Stimulated activated naive CD8-positive, alpha-beta T cell treated with anti-CD3 and anti-CD28 coated beads, Interleukin-15, Interleukin-2, amounts not matched to agents 100 ng/mL and 50 ng/mL, for 24 hours (primary cell): ENCODE data around the gene TRIM52.

Source experiments
- H3K27ac Mint-ChIP-seq: one replicate; pipeline ENCODE4 v1.8.0; 2021; ENCODE audit warnings: mild to moderate bottlenecking, mixed read lengths
- H3K27me3 Mint-ChIP-seq: one replicate; pipeline ENCODE4 v1.8.0; 2021; ENCODE audit warnings: mixed read lengths
- H3K36me3 Mint-ChIP-seq: one replicate; pipeline ENCODE4 v1.8.0; 2021; ENCODE audit warnings: low read depth, mixed read lengths
- H3K4me1 Mint-ChIP-seq: one replicate; pipeline ENCODE4 v1.8.0; 2021; ENCODE audit warnings: low read depth, mixed read lengths
- H3K4me3 Mint-ChIP-seq: one replicate; pipeline ENCODE4 v1.8.0; 2021; ENCODE audit warnings: mild to moderate bottlenecking, mixed read lengths
- H3K9me3 Mint-ChIP-seq: one replicate; pipeline ENCODE4 v1.8.0; 2021; ENCODE audit warnings: mixed read lengths

Gene TRIM52

GRCh38 chr5:181243018-181243563, 17.9 kb downstream of the TRIM52 start:
- Mint-ChIP-seq H3K4me3 (peak overlapping the region; percentile 98), H3K36me3 (peaks cover 65% of the 10 kb centered on the region), H3K27ac (peak overlapping the region; percentile 100), H3K9me3 (no peaks in the 10 kb centered on the region), H3K27me3 (no peaks in the 10 kb centered on the region), H3K4me1 (peaks cover 80% of the 10 kb centered on the region)

GRCh38 chr5:181242031-181242451, 18.9 kb downstream of the TRIM52 start:
- no peaks in the 10 kb centered on the region for H3K27me3 Mint-ChIP-seq
- H3K36me3 Mint-ChIP-seq: peaks cover 70% of the 10 kb centered on the region
- H3K4me1 Mint-ChIP-seq: peaks cover 80% of the 10 kb centered on the region
- H3K4me3 Mint-ChIP-seq: peak overlapping the region; percentile 98
- no peaks in the 10 kb centered on the region for H3K9me3 Mint-ChIP-seq
- H3K27ac Mint-ChIP-seq: peak overlapping the region; percentile 100

GRCh38 chr5:181241393-181241975, 19.5 kb downstream of the TRIM52 start:
- peaks cover 76% of the 10 kb centered on the region for H3K36me3 Mint-ChIP-seq
- H3K27me3 Mint-ChIP-seq: no peaks in the 10 kb centered on the region
- no peaks in the 10 kb centered on the region for H3K9me3 Mint-ChIP-seq
- peak overlapping the region; percentile 100 for H3K27ac Mint-ChIP-seq
- peaks cover 85% of the 10 kb centered on the region for H3K4me1 Mint-ChIP-seq
- peak overlapping the region; percentile 98 for H3K4me3 Mint-ChIP-seq

GRCh38 chr5:181239062-181239663, 21.8 kb downstream of the TRIM52 start:
- Mint-ChIP-seq H3K4me1 (peaks cover 68% of the 10 kb centered on the region), H3K27ac (peak overlapping the region; percentile 89), H3K9me3 (no peaks in the 10 kb centered on the region), H3K27me3 (no peaks in the 10 kb centered on the region), H3K36me3 (peaks cover 95% of the 10 kb centered on the region), H3K4me3 (peak overlapping the region; percentile 70)

GRCh38 chr5:181237729-181238385, 23.1 kb downstream of the TRIM52 start:
- Mint-ChIP-seq H3K27ac (peak overlapping the region; percentile 83), H3K9me3 (no peaks in the 10 kb centered on the region), H3K4me1 (peaks cover 61% of the 10 kb centered on the region), H3K36me3 (peaks cover 82% of the 10 kb centered on the region), H3K27me3 (no peaks in the 10 kb centered on the region), H3K4me3 (peak overlapping the region; percentile 59)

GRCh38 chr5:181236954-181237641, 23.8 kb downstream of the TRIM52 start:
- Mint-ChIP-seq H3K36me3 (peaks cover 77% of the 10 kb centered on the region), H3K9me3 (no peaks in the 10 kb centered on the region), H3K4me3 (peak overlapping the region; percentile 32), H3K27me3 (no peaks in the 10 kb centered on the region), H3K4me1 (peaks cover 54% of the 10 kb centered on the region), H3K27ac (peak overlapping the region; percentile 80)

- Mint-ChIP-seq H3K27me3 (no peaks in the 10 kb centered on the region), H3K9me3 (no peaks in the 10 kb centered on the region), H3K36me3 (peaks cover 75% of the 10 kb centered on the region), H3K4me3 (no peak overlapping the region), H3K27ac (peak overlapping the region; percentile 80), H3K4me1 (peaks cover 47% of the 10 kb centered on the region)
Observed at GRCh38 chr5:181236471-181236870, 24.5 kb downstream of the TRIM52 start.

GRCh38 chr5:181235689-181236366, 25.1 kb downstream of the TRIM52 start:
- Mint-ChIP-seq H3K9me3 (no peaks in the 10 kb centered on the region), H3K4me3 (no peak overlapping the region), H3K36me3 (peaks cover 74% of the 10 kb centered on the region), H3K27ac (peak overlapping the region; percentile 80), H3K4me1 (peaks cover 41% of the 10 kb centered on the region), H3K27me3 (no peaks in the 10 kb centered on the region)

GRCh38 chr5:181235323-181235688, 25.6 kb downstream of the TRIM52 start:
- H3K36me3 Mint-ChIP-seq: peaks cover 68% of the 10 kb centered on the region

GRCh38 chr5:181234455-181235306, 26.3 kb downstream of the TRIM52 start:
- Mint-ChIP-seq H3K36me3 (peaks cover 66% of the 10 kb centered on the region), H3K27ac (peak overlapping the region; percentile 80), H3K27me3 (no peaks in the 10 kb centered on the region), H3K9me3 (no peaks in the 10 kb centered on the region), H3K4me3 (no peak overlapping the region), H3K4me1 (peaks cover 37% of the 10 kb centered on the region)

More at GRCh38 chr5:181235323-181235688, 25.6 kb downstream of the TRIM52 start:
- Mint-ChIP-seq H3K4me1 (peaks cover 40% of the 10 kb centered on the region), H3K9me3 (no peaks in the 10 kb centered on the region), H3K27me3 (no peaks in the 10 kb centered on the region), H3K27ac (peak overlapping the region; percentile 80), H3K4me3 (no peak overlapping the region)

- H3K27ac Mint-ChIP-seq: peak overlapping the region; percentile 12
Observed at GRCh38 chr5:181233801-181234454, 27.0 kb downstream of the TRIM52 start.

GRCh38 chr5:181233088-181233800, 27.7 kb downstream of the TRIM52 start:
- Mint-ChIP-seq H3K36me3 (peaks cover 60% of the 10 kb centered on the region), H3K9me3 (no peaks in the 10 kb centered on the region), H3K4me3 (no peak overlapping the region), H3K4me1 (peaks cover 33% of the 10 kb centered on the region), H3K27me3 (no peaks in the 10 kb centered on the region), H3K27ac (peak overlapping the region; percentile 12)

More at GRCh38 chr5:181233801-181234454, 27.0 kb downstream of the TRIM52 start:
- no peaks in the 10 kb centered on the region for H3K27me3 Mint-ChIP-seq
- H3K4me1 Mint-ChIP-seq: peaks cover 37% of the 10 kb centered on the region
- H3K36me3 Mint-ChIP-seq: peaks cover 66% of the 10 kb centered on the region
- H3K4me3 Mint-ChIP-seq: no peak overlapping the region
- H3K9me3 Mint-ChIP-seq: no peaks in the 10 kb centered on the region

GRCh38 chr5:181232593-181232992, 28.4 kb downstream of the TRIM52 start:
- Mint-ChIP-seq H3K27ac (no peak overlapping the region), H3K36me3 (peaks cover 53% of the 10 kb centered on the region), H3K9me3 (no peaks in the 10 kb centered on the region), H3K4me1 (peaks cover 28% of the 10 kb centered on the region), H3K4me3 (no peak overlapping the region), H3K27me3 (no peaks in the 10 kb centered on the region)
